GM21526 (cell line): ENCODE results near the gene KIF1B.

Source experiments
- ATAC-seq: cut with Tn5 transposase; IDR thresholded peaks from one replicate; pipeline ENCODE4 v1.9.1; 2021; ENCODE audit warnings: moderate library complexity; ENCODE audit not compliant: unreplicated experiment, low FRiP score

Gene KIF1B, protein sequence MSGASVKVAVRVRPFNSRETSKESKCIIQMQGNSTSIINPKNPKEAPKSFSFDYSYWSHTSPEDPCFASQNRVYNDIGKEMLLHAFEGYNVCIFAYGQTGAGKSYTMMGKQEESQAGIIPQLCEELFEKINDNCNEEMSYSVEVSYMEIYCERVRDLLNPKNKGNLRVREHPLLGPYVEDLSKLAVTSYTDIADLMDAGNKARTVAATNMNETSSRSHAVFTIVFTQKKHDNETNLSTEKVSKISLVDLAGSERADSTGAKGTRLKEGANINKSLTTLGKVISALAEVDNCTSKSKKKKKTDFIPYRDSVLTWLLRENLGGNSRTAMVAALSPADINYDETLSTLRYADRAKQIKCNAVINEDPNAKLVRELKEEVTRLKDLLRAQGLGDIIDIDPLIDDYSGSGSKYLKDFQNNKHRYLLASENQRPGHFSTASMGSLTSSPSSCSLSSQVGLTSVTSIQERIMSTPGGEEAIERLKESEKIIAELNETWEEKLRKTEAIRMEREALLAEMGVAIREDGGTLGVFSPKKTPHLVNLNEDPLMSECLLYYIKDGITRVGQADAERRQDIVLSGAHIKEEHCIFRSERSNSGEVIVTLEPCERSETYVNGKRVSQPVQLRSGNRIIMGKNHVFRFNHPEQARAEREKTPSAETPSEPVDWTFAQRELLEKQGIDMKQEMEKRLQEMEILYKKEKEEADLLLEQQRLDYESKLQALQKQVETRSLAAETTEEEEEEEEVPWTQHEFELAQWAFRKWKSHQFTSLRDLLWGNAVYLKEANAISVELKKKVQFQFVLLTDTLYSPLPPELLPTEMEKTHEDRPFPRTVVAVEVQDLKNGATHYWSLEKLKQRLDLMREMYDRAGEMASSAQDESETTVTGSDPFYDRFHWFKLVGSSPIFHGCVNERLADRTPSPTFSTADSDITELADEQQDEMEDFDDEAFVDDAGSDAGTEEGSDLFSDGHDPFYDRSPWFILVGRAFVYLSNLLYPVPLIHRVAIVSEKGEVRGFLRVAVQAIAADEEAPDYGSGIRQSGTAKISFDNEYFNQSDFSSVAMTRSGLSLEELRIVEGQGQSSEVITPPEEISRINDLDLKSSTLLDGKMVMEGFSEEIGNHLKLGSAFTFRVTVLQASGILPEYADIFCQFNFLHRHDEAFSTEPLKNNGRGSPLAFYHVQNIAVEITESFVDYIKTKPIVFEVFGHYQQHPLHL (N-terminal part only)

DNA sequence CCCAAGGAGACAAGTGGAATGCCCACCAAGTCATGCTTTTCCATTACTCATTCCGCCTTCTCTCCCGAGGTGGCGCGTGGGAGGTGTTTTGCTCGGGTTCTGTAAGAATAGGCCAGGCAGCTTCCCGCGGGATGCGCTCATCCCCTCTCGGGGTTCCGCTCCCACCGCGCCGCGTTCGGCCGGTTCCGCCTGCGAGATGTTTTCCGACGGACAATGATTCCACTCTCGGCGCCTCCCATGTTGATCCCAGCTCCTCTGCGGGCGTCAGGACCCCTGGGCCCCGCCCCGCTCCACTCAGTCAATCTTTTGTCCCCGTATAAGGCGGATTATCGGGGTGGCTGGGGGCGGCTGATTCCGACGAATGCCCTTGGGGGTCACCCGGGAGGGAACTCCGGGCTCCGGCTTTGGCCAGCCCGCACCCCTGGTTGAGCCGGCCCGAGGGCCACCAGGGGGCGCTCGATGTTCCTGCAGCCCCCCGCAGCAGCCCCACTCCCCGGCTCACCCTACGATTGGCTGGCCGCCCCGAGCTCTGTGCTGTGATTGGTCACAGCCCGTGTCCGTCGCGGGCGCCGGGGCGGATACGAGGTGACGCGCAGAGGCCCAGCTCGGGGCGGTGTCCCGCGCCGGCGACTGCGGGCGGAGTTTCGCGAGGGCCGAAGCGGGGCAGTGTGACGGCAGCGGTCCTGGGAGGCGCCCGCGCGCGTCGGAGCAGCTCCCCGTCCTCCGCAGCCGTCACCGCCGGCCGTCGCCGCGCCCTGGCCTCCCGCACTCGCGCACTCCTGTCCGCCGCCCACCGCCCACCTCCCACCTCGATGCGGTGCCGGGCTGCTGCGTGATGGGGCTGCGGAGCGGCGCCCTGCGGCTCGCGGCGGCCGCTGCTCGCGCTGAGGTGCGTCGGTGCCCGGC, at the start of gene KIF1B:
Gene KIF1B (plus strand): TSS at position 666 of the 906 bp plus-strand sequence. CDS start 21,759 bp downstream, outside the sequence.
- peak; percentile 98 for ATAC-seq

DNA sequence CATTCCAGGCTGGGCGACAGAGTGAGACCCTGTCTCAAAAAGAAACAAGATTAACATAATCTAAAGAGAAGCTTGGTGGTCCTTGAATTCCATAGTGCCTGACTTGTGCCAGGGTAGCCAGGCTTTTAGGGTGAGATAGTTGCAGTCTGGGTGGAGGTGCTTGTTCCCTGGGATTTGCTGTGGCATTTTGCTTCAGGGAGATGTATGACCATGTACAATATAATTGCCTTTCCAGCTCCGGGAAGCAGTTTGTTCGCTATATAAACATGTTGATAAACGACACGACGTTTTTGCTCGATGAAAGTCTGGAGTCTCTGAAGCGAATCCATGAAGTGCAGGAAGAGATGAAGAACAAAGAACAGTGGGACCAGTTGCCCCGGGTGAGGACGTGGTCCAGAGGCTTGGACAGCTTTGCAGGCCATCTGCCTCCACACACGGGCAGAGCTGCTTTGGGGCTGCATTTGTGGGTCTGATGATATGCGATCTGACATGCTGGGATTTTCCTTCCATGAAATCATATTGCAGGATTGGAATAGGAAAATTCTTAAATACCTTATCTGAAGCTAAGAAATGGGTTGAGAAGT, 49.4 kb upstream of the KIF1B start:
- ATAC-seq, result no peak

DNA sequence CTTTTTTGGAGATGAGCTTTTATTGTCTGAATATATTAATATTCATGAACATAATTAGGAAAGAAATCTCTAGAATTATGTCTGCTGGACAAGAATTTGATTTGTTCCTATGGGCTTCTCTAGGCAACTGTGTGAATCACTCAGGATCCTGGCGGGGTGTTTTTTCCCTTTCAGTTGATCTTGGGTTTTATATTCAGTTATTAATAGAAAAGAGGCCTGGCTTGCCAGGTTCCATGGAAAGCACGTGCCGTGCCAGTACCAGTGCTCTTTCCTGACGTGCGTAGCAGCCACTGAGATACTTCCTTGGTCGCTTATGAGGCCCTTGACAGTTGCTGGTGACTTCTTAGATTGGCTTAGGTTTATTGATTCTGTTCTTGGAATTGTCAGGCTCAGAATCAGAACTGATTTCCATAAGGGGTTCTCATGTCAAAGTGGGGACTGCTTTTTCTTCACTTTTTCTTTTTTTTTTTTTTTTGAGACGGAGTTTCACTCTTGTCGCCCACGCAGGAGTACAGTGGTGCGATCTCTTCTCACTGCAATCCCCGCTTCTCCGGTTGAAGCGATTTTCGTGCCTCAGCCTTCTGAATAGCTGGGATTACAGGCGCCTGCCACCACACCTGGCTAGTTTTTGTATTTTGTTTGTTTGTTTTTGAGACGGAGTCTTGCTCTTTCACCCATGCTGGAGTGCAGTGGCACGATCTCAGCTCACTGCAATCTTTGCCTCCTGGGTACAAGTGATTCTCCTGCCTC, 48.7 kb upstream of the KIF1B start:
- ATAC-seq, result no peak

DNA sequence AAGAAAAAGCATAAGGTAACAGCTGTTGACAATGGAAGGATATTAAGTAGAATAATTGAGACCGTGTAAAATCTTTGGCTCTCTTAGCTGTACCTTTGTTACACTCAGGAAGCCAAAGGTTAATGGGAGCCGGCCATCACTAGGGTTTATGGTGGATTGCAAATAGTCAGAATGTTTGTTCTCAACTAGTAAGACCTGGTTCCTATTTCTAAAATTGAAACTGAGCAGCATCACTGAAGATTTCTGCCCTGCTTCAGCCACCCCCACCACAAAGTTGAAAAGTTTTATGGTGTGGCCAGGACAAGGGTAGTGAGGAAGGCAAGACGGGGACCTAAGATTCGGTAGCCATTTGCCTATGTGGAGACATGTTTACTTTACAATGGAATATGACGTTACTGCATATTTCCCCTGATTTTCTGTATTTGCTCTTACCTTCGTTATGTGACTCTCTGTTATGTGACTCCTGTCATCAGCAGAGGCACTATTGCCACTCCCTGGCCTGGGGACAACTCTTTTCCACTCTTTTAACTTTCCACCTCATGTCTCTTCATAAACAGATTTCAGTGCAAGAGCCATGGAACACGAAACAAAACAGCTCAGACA, 41.4 kb upstream of the KIF1B start:
- ATAC-seq, result no peak

DNA sequence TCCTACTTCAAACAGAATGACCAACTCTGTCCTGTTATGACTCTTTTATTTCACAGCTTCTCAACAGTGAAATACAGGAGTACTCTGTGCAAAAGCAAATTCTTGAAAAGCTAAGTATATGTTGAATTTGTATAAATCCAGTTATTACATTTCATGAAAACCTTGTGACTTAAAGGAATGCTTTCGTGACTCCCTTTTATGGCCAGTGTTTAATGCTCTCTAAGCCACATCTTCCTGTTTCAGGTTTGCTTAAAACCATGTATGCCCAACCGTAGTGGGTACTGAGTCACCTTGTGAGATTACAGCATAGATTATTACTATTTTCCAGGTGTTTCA, 40.2 kb upstream of the KIF1B start:
- no peak for ATAC-seq

DNA sequence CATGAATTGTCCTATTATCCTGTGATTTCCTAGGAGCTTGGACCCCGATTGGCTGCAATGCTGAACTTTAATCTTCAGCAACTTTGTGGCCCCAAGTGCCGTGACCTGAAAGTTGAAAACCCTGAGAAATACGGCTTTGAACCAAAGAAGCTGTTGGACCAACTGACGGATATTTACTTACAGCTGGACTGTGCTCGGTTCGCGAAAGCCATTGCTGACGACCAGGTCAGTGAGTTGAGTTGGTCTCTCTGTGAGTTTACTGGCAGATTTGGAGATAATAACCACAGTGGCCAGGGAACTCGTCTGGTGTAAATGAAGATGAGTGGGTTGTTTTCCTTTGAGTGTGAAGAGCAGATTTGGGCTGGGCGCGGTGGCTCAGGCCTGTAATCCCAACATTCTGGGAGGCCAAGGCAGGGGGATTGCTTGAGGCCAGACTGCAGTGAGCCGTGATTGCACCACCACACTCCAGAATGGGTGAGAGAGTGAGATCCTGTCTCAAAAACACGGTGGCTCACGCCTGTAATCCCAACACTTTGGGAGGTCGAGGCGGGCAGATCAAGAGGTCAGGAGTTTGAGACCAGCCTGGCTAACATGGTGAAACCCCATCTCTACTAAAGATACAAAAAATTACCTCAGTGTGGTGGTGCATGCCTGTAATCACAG, 39.1 kb upstream of the KIF1B start:
- ATAC-seq, result no peak

DNA sequence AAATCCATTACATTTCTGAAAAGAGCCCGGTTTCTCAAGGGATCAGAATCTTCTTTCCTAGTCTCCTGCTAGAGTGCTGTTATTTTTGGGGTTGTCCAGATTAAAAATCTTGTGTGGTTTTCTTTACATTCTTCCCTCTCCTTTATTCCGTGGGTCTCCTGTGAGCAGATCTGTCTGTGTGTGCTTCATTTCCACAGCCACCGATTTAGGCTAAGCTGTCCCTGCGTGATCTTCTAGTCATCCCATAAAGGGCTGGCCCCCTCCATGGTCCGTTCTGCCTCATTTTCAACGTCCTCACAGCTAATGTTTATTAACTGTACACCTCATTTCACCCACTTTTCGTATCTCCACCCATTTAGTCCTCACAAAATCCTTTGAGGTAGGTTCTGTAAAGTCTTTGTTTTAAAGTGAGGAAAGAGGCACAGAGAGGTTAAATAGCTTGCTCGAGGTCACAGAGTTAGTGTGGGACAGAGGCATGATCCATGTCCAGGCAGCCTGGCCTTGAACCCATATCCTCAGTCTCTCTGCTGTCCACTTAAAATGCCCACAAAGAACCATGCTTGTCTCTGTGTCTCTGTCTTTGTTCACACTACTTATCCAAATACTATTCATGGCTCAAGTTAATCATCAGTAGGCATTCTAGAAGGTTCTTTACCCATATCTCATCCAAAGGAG, 38.2 kb upstream of the KIF1B start:
- no peak for ATAC-seq

DNA sequence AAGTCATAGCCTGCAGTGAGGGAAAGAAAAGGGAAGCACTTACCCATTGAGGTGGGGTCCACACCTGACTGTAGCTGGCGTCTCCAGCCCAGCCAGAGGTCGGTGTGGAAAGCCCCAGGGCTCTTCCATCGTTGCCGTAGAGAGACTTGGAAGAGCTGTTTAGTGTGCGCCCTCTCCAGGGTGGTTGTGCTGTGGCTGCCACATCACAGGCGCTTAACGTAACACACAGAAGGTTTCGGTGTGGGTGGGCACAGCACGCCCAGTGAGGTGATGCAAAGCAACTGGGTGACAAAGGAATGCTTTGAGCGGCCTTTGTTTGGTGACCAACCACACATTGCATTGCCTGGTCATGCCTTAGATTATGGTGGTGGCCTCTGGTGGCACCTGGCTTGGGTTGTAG, 36.8 kb upstream of the KIF1B start:
- no peak for ATAC-seq

DNA sequence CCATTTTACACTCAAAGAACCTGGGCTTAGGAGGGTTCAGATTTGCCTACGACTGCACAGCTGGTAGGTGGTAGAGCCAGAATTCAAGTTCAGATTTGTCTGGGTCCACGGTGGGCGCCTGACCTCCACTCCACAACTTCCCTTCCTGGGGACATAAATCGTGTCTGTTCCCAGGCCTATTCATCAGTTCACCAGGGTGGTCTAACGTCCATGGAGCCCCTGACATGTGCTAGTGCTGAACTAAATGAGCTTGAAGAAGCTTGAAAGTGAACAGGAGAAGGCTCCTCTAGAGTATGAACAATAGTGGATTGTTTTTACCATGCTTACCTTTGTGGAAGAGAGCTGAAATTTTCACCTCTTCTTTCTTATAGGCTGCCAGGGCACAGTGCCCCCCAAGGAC, 32.5 kb upstream of the KIF1B start:
- ATAC-seq, result no peak

DNA sequence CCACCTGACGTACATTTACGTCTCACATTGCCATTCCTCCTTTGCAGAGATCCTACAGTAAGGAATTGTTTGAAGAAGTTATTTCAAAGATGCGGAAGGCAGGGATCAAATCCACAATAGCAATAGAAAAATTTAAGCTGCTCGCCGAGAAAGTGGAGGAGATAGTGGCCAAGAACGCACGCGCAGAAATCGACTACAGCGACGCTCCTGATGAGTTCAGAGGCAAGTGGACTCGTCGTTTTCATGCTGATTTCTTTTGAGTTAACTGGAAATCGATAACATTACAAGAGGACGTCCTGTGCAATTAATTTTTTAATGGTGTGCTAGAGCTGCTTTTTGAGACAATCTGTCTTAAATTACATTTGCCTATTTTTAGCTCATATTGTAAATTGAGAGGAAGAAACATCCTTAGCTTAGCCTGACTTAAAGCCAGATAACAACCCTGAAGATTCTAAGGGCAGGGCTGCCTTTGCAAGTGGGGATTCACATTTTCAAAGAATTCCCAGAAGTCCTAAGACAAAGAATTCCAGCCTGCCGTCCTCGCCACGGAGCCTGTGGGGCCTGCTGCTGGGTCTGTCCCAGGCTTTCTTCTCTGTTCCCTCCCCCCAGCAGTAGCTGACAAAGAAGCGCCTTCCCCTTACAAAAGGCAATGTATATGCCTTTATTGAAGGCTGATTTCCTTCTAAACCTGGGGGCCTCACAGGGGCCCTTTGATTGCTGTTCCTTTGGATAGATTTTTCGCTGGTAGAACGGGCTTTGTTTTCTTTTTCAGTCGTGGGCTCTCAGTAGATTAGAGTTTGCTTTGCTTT, 31.6 kb upstream of the KIF1B start:
- ATAC-seq, result no peak

DNA sequence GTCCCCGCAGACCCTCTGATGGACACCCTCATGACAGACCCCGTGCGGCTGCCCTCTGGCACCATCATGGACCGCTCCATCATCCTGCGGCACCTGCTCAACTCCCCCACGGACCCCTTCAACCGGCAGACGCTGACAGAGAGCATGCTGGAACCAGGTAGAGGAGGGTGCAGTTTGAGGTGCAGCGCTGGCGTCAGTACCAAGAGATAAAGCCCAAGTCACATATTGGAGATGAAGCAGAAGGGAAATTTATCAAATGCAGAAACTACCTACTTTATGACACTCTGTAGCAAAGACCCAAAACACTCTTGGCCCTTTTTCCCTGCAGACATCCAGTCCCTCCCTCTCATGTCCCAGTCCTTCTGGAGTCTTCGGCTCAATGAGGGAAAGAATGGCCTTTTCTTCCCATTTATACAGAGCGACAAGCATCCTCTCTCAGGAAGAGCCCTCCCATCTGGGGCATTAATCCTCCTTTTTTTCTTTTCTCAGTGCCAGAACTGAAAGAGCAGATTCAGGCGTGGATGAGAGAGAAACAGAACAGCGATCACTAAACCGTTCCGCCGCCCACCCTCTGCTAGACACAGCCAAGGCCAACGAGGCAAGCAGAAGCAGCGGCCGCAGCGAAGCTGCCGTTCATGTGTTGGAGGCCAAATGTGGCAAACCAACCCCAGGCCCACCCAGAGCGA, 30.8 kb upstream of the KIF1B start:
- ATAC-seq, result no peak

DNA sequence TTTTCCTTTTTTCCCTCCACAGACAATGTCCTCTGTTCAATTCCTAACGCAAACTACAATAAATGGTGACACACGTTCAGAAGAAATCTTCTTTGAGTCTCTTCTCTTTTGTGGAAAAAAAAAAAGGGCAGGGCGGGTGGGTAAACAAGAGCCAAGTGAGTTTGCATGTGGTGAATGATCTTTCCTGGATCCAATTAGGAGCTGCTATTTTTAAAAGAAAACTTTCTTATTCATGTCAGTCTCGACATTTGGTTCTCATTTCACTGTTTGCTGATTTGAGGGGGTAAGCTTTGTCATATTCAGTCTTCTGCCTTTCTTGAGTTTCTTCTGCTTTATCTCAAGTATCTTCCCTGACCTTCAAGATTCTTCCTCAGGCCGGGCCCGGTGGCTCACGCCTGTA, 29.2 kb upstream of the KIF1B start:
- ATAC-seq, result no peak

DNA sequence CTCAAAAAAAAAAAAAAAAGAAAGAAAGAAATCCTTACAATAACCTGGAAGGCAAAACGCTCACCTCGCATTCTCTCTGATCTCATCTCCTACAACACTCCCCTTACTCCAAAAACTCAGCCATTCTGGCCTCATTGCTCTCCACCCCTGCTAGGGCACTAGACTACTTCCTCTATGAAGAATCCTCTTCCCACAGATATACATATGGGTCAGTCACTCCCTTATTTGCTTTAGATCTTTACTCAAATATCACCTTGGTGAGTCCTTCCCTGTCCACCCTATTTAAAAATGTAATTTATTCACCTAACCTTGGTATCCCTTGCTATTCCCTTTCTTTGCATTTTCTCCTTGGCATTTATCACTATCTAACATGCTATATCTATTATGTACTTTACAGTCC, 24.6 kb upstream of the KIF1B start:
- no peak for ATAC-seq

DNA sequence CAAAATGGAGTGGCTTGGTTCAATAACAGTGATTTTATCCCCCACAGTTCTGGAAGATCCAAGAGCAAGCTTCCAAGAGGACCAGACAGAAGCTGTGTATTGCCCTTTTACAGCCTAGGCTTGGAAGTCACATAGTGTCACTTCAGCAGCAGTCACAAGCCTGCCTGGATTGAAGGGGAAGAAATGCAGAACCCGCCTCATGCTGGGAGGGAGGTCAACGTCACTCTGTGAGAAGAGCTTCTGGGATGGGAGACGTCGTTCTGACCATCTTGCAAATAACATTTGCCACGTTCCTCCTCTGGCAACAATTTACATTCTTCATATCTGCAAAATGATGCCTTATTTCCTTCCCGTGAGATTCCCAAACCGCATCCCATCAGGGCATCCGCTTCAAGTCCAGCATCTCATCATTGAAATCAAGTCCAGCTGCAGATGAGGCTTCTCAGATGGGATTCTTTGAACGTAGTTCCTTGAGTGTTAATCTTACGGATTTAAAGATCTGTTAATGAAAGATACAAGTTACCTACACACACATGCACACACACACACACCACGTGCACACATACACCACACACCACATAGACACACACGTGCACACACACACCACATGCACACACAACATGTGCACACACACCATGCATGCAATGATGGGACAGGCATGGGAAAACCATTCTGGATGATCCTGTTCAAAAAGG, 23.9 kb upstream of the KIF1B start:
- no peak for ATAC-seq

DNA sequence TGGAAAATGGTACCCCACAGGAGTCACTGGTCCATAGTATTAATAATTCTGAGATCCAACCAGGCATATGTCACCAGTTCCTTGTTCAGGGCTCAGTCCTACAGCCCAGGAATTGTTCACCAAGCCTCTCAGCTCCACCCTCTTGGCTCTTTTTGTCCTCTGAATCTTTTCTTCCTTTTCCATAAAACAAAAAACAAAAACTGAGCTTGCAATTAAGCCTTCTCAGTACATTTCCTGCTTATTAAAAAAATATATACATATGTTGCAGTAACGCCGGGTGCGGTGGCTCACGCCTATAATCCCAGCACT, 23.4 kb upstream of the KIF1B start:
- ATAC-seq, result no peak

DNA sequence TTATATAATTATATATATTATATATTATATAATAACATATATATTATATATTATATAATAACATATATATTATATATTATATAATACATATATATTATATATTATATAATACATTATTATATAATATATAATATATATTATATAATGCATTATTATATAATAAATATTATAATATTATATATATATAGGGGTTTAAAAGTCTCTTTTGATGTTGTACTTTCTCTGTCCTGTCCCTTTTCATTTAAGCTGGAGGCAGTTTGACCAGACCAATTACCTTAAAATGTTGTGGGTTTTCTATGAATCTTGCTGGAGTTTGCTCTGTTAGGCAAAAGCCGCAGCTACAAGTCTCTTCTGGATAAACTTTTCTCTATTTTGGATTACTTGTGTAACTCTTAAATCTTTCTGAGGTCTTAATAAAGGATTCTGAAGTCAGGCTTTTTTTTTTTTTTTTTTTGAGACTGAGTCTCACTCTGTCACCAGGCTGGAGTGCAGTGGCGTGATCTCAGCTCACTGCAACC, 22.2 kb upstream of the KIF1B start:
- ATAC-seq, result no peak
